ENCODE data around the gene CFDP1. TPM values are rescaled to one million over a fixed set of nuclear protein-coding genes. Genes with fewer than 3 reads are reported as not detected.

CFDP1 gene
- total RNA-seq, 3 donors from 2014 or later (not counting 1 experiment from before 2014, with no cell fraction given) = 32.2 to 38.8 (median 32.3) TPM

DNA sequence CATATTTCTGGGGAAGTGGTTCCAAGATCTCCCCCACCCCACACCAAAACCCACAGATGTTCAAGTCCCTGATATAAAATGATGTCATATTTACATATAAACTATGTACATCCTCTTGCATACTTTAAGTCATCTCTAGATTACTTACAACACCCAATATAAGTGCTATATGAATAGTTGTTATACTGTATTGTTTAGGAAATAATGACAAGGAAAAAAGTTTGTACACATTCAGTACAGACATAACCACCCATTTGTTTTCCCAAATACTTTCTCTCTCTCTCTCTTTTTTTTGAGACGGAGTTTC, 11.5 kb downstream of the CFDP1 start:
- Histone ChIP-seq H3K9me3 (ENCODE audit: control insufficient read depth, insufficient read depth, low read length) (no peaks in the 10 kb centered on the region), H3K27ac (ENCODE audit: low read length) (no peak overlapping the region), H3K36me3 (ENCODE audit: control insufficient read depth, insufficient read depth, low read length) (no peaks in the 10 kb centered on the region), H3K4me3 (ENCODE audit: low read length) (no peak overlapping the region), H3K27me3 (ENCODE audit: control insufficient read depth, insufficient read depth, low read length) (no peaks in the 10 kb centered on the region), H3K4me1 (ENCODE audit: control insufficient read depth, insufficient read depth, low read length) (peaks cover 4% of the 10 kb centered on the region)
- WGBS (ENCODE audit: insufficient coverage) = 95% methylated on average over 1 of the region's 1 CpG
- intact Hi-C loops (cut with micrococcal nuclease) = no loop called here
- H3K4me3 Mint-ChIP-seq = no peak overlapping the region
- no peaks in the 10 kb centered on the region for H3K9me3 Mint-ChIP-seq
- DNase-seq (no peak), ATAC-seq (no peak)
- H3K4me1 Mint-ChIP-seq = peaks cover 16 to 23% of the 10 kb centered on the region in 2 donors
- TF ChIP-seq, protein P1, sequence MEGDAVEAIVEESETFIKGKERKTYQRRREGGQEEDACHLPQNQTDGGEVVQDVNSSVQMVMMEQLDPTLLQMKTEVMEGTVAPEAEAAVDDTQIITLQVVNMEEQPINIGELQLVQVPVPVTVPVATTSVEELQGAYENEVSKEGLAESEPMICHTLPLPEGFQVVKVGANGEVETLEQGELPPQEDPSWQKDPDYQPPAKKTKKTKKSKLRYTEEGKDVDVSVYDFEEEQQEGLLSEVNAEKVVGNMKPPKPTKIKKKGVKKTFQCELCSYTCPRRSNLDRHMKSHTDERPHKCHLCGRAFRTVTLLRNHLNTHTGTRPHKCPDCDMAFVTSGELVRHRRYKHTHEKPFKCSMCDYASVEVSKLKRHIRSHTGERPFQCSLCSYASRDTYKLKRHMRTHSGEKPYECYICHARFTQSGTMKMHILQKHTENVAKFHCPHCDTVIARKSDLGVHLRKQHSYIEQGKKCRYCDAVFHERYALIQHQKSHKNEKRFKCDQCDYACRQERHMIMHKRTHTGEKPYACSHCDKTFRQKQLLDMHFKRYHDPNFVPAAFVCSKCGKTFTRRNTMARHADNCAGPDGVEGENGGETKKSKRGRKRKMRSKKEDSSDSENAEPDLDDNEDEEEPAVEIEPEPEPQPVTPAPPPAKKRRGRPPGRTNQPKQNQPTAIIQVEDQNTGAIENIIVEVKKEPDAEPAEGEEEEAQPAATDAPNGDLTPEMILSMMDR (IDR thresholded peaks at IDR 0.05) = no peak
- H3K36me3 Mint-ChIP-seq = no peaks in the 10 kb centered on the region
- H3K27me3 Mint-ChIP-seq (ENCODE audit: low read depth in 2 of 2) = no peaks in the 10 kb centered on the region
- peak overlapping the region; percentile 29 to 76 for H3K27ac Mint-ChIP-seq

DNA sequence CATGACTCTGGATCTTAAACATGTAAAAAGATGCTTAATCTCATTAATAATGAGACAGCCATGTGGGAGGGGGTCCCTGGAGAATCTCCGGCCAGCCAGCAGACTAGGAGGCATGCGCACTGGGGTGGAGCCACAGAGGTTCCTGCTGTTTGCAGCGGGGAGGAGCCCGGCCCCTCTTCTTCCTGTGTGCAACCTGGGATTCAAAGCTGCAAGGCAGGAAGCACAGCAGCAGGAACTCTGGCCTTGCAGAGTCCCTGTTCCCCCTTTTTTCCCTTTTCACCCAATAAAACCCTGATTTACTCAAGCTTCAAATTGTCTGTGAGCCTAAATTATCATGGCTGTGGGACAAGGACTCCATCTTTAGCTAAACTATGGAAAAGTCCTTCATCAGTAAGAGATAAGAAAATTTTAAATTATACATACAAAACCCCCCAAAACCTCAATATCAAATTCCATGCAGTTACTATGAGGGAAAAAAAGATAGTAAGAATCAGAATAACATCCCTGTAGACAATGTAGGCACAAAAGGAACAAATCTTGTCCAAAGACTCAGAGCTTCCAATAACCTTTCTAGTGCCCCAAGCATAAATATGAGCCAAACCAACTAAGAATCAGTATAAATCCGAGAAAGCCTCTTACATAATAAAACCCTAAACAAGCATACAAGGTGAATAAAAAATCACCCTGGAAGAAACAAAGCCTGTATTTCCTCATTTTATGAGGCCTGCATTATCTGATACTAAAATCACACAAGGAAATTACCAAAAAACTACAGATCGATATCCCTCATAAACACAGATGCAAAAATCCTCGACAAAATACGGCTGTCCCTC, 12.1 kb downstream of the CFDP1 start:
- Histone ChIP-seq H3K27me3 (ENCODE audit: control insufficient read depth, insufficient read depth, low read length) (no peaks in the 10 kb centered on the region), H3K27ac (ENCODE audit: low read length) (no peak overlapping the region), H3K9me3 (ENCODE audit: control insufficient read depth, insufficient read depth, low read length) (no peaks in the 10 kb centered on the region), H3K4me3 (ENCODE audit: low read length) (no peak overlapping the region), H3K4me1 (ENCODE audit: control insufficient read depth, insufficient read depth, low read length) (peaks cover 4% of the 10 kb centered on the region), H3K36me3 (ENCODE audit: control insufficient read depth, insufficient read depth, low read length) (no peaks in the 10 kb centered on the region)
- Mint-ChIP-seq H3K4me1 (peaks cover 16 to 23% of the 10 kb centered on the region in 2 donors), H3K9me3 (no peaks in the 10 kb centered on the region), H3K36me3 (no peaks in the 10 kb centered on the region), H3K27ac (peak overlapping the region; percentile 29 to 76), H3K4me3 (peak overlapping the region; percentile 10), H3K27me3 (ENCODE audit: low read depth in 2 of 2) (no peaks in the 10 kb centered on the region)
- TF ChIP-seq, protein P1 (IDR thresholded peaks at IDR 0.05) = no peak
- intact Hi-C loops (cut with micrococcal nuclease) = no loop called here
- 27% methylated on average over 8 of the region's 8 CpGs for WGBS (ENCODE audit: insufficient coverage)
- peak in 1 of 2 donors; percentile 37 for DNase-seq
- ATAC-seq = peak in 1 of 3 donors; percentile 40

DNA sequence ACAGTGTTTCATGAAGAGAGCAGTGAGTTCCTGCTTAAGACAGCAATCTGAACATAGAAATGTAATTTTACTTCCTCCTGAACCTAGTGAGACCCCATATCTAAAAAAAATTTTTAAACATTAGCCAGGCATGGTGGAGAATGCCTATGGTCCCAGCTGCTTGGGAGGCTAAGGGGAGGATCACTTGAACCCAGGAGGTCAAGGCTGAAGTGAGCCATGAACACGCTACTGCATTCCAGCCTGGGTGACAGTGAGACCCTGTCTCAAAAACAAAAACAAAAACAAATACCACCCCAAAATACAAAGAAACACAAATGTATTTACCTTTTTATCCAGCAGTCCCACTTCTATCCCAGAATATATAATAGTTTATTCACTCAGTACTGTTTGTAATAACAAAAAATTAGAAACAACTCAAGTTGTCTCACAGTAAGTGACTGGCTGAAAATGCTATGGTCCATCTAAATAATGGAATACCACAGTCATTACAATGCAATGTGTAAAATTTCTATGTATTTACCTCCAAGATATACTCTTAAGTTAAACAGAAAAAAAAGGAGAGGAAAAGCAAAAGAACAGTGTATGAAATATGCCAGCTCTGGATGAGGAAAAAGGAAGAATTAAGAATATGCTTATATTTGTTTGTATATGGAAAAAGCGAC, 16.3 kb downstream of the CFDP1 start:
- Mint-ChIP-seq H3K4me3 (no peak overlapping the region), H3K9me3 (no peaks in the 10 kb centered on the region), H3K4me1 (peaks cover 24 to 35% of the 10 kb centered on the region in 2 donors), H3K27me3 (ENCODE audit: low read depth in 2 of 2) (no peaks in the 10 kb centered on the region), H3K36me3 (no peaks in the 10 kb centered on the region), H3K27ac (no peak overlapping the region)
- ATAC-seq = no peak
- Histone ChIP-seq H3K9me3 (ENCODE audit: control insufficient read depth, insufficient read depth, low read length) (no peaks in the 10 kb centered on the region), H3K4me3 (ENCODE audit: low read length) (no peak overlapping the region), H3K27ac (ENCODE audit: low read length) (no peak overlapping the region), H3K4me1 (ENCODE audit: control insufficient read depth, insufficient read depth, low read length) (peaks cover 4% of the 10 kb centered on the region), H3K27me3 (ENCODE audit: control insufficient read depth, insufficient read depth, low read length) (no peaks in the 10 kb centered on the region), H3K36me3 (ENCODE audit: control insufficient read depth, insufficient read depth, low read length) (peaks cover 5% of the 10 kb centered on the region)
- no peak for DNase-seq
- intact Hi-C loops (cut with micrococcal nuclease) = no loop called here
- 100% methylated on average over 1 of the region's 2 CpGs for WGBS (ENCODE audit: insufficient coverage)
- TF ChIP-seq, protein P1 (IDR thresholded peaks at IDR 0.05) = no peak
